HG02970 (cell line): ENCODE data around the gene CRIP1.

Source experiments
- ATAC-seq: cut with Tn5 transposase; IDR thresholded peaks from one replicate; pipeline ENCODE4 v1.9.1; 2021; ENCODE audit warnings: mild to moderate bottlenecking, moderate library complexity, moderate number of reproducible peaks; ENCODE audit not compliant: unreplicated experiment, low FRiP score

Gene CRIP1

GRCh38 chr14:105486163-105486973 lies at the start of gene CRIP1:
TSS of gene CRIP1 (plus strand) at chr14:105486886. CDS start at chr14:105487260, 374 bp downstream.
- no peak for ATAC-seq

DNA sequence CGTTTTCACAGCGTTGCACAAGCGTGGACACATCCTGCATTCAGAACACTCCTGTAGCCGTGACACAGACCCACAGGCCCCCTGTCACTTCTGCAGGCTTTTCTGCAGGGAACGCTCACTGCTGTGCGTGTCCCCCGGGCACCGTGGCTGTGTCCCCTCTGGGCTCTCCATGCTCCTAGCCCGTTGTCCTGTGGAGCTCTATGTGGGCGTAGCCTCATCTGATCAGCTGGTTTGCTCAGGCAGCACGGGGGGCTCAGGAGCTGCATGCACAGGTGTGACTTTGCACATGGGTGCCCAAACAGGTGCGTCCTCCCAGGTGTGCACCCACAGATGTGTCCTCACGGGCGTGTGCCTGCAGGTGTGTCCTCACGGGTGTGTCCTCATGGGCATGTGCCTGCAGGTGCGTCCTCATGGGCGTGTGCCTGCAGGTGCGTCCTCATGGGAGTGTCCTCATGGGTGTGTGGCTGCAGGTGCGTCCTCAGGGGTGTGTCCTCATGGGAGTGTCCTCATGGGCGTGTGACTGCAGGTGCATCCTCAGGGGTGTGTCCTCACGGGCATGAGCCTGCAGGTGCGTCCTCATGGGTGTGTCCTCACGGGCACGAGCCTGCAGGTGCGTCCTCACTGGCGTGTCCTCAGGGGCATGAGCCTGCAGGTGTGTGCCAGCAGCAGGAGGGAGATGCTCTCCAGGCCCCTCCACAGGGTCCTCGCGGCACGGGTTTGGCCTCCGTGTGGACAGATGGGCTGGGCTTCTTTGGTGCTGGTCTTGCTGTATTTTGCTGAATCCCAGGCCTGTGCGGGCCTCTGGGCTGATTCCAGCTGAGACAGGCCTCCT lies 49.6 kb upstream of the CRIP1 start:
- no peak for ATAC-seq

DNA sequence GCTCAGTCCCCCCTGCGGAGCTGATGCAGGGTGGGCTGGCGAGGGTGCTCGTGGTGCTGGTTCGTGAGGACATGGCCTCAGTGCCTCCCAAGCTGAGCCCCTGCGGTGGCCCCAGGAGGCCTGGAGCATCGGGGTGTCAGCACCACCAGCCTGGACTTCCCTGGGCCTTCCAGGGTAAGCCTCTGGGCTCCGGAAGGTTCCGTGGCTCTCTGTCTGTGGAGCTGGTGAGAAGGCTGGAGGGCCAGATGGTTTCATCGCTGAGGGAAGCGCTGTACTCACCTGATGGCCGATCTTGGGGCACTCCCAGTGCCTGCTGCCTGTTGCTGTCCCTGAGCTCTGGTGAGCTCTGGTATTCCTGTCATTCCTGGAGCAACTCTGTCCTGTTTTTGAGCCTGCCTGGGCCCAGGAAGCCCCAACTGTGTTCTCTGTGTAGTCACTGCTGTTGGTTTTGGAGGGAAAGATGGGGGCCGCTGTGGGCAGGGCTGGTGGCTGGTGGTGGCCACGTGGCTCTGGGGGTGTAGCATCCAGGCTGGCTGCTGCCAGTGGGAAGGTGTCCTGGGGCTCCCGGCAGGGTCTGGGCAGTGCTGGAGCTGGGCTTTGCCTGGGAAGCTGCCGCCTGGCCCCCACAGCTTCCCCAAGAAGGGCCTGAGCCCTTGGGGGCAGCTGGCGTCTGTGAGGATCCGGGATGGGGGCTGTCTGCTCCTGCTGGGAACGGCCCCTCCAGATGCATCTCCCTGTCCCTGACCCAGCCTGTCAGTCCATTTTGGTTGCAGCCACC lies 48.8 kb upstream of the CRIP1 start:
- no peak for ATAC-seq

DNA sequence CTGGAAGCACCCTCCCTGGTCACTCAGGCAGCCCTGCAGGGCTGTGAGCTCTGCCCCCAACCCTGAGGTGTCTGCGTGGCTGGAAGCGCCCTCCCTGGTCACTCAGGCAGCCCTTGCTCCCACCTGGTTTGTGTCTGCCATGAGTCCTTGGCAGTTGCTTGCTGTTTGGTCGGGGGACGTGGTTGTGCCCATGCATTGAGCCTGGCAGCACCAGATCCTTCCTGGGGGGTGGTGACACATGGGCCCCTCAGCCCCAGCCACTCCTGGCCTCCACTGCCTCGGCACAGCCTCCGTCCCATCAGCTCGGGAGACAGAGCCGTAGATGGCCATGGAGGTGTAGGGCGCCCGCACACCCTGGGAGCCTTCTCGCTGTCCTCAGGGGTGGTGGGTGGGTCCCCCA lies 47.5 kb upstream of the CRIP1 start:
- no peak for ATAC-seq

DNA sequence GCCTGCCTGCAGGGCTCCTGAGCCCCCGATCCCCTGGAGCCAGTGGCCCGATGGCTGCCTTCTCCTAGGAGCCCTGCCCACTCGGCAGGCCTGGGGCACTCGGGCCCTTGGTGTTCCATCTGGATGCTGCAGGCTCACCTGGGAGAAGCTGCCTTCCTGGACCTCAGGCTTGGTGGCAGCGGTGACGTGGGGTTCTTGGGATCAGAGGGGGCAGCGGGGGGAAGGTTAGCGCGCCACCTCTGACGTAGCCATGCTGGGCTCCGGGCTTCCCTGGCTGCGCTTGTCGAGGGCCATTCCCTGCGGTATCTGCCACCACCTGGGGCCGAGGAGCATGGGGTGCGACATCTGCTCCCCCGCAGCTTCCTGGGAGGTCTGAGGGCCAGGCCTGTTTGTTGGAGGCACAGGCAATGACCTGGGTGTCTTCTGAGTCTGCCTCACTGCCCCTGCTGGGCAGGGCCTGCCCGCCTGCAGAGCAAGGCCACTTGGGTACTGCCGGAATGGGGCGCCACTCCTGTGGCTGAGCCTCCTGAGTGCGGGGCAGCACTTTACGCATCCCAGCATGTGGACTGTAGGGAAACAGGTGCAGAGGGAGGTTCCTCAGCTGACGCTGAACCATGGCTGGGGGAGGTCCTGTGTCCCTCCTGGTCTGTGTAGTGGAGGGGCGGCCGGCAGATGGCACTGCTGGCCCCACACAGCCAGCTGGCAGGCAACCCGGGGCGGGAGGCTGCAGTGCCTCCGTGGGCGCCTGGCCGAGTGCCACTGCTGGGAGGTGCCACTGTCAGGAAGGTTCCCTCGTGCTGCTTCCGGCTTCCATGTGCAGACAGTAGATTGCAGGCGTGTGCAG lies 46.8 kb upstream of the CRIP1 start:
- ATAC-seq = no peak

DNA sequence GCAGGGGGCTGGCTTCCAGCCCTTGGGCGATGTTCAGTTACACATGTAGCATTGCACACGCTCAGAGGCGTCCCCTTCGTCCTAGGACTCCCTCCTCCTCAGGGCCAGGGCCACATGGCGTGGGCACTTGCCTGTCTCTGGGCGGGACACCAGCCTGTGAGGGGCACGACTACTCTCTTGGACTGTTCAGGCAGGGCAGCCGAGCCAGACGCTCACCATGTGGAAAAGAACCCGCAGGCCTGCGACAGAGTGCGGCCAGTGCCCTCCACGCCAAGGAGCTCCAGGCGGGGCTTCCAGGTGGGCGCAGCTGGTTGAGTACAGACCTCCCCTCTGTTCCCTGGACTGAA lies 46.2 kb upstream of the CRIP1 start:
- ATAC-seq = no peak

DNA sequence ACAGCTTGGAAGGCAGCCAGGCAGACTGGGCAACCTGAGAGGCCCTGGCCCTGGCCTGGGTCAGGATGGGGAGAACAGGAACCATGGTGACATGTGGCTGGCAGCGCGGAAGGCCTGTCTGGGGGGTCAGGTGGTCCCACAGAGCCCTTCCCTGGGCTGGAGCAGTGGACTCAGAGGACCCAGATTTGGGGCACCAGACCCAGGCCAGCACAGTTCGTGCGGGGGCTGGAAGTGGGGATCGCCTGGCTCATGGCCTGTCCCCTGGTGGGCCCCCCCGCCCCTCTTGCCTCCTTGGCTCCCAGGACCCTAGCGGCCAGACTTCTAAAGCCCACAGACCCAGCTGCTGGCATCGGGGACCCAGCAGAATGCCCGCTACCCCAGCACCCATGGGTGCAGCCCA lies 45.7 kb upstream of the CRIP1 start:
- no peak for ATAC-seq

DNA sequence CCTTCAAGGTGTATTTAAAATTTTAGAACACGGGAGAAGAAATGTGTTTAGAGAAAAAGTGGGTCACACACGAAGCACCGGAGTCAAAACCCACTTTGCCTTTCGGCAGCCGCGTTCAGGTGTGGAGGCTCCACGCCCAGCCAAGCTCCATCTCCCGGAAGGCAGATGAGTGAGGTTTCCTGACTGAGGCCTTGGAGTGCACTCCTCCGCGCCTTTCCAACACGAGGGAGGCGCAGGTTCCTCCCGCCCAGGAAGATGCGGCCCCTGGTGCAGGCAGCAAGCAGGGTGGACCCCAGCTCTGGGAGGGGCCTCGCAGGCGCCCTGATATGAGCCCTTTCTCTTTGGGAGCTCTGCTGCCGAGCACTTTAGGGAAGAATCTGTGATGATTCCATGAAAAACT lies 44.6 kb upstream of the CRIP1 start:
- no peak for ATAC-seq

- ATAC-seq = no peak
These were observed 43.9 kb upstream of the CRIP1 start for GRCh38 chr14:105442834-105443233.

- no peak for ATAC-seq
These were observed 41.8 kb upstream of the CRIP1 start for GRCh38 chr14:105444859-105445258.

DNA sequence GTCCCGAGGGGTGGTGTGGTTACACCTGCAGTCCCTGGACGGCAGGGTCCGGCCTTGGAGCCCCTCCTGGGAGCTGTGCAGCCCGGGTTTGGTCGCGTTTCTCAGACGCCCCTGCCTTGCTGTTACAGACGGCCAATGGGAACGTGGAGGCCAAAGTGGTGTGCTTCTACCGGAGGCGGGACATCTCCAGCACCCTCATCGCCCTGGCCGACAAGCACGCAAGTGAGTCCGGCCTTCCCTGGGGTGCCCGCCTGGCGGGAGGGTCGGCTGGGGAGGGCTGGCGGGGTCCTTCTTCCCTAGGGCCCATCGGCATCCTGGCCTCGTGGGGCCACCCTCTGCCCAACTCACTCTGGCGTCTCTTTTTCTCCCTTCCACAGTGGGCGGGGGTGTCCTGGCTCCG lies 41.4 kb upstream of the CRIP1 start:
- no peak for ATAC-seq

GRCh38 chr14:105445901-105446845 lies 40.5 kb upstream of the CRIP1 start:
- no peak for ATAC-seq

- ATAC-seq = no peak
These were observed 39.7 kb upstream of the CRIP1 start for GRCh38 chr14:105446971-105447370.

- ATAC-seq = no peak
These were observed 38.7 kb upstream of the CRIP1 start for GRCh38 chr14:105447651-105448640.

GRCh38 chr14:105448706-105449111 lies 38.0 kb upstream of the CRIP1 start:
- ATAC-seq = no peak

GRCh38 chr14:105449276-105450122 lies 37.2 kb upstream of the CRIP1 start:
- ATAC-seq = no peak

DNA sequence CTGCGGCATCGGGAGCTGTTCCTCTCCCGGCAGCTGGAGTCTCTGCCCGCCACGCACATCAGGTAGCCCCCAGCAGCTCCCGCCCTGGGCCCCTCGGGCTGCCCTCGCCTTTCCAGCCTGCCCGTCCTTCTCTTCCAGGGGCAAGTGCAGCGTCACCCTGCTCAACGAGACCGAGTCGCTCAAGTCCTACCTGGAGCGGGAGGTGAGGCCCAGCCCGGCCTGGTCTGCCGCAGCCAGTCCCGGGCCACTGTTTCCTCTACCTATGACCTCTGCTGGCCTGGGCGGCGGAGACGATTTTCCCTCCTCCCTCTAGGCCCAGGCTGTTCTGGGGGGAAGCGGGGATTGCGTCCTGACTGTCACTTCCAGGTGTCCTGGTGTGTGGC lies 36.6 kb upstream of the CRIP1 start:
- no peak for ATAC-seq
